Right lobe of liver (tissue), 6 donors: Measurements from ENCODE around the gene RNF11. TPM values are rescaled to one million over a fixed set of nuclear protein-coding genes. Genes with fewer than 3 reads are reported as not detected.
A peak's percentile ranks its signal among the peaks of the same experiment; 100 is the strongest.

Experiments
- ATAC-seq, 4 donors: fragments of 200-7000 bp; cut with Tn5 transposase; one replicate each; pipeline ENCODE4 v1.9.1; 2020; ENCODE audit warnings: mild to moderate bottlenecking in 4 of 4, moderate library complexity in 4 of 4
- DNase-seq, 3 donors: peaks; one replicate each; pipeline ENCODE4 v3.0.0-alpha.2; 2020
- H3K27ac ChIP-seq, 3 donors: fragments of 200-600 bp; one replicate each; pipeline ENCODE4 v1.8.0; 2022
- H3K27me3 ChIP-seq, 2 donors: fragments of 200-600 bp; one replicate each; pipeline ENCODE4 v1.8.0; 2022
- H3K36me3 ChIP-seq, 4 donors: fragments of 200-600 bp; sonication (generic) in 1 of 4; one replicate each; pipeline versions ENCODE4 v1.5.1 to v1.8.0; 2017 to 2022; ENCODE audit warnings: control low read depth in 1 of 4
- H3K4me1 ChIP-seq, 4 donors: fragments of 200-600 bp; sonication (generic) in 1 of 4; one replicate each; pipeline versions ENCODE4 v1.5.1 to v1.8.0; 2017 to 2022; ENCODE audit warnings: control low read depth in 1 of 4
- H3K4me3 ChIP-seq, 3 donors: fragments of 200-600 bp; one replicate each; pipeline ENCODE4 v1.8.0; 2022
- H3K9me3 ChIP-seq, 4 donors: fragments of 200-600 bp; sonication (generic) in 1 of 4; one replicate each; pipeline versions ENCODE4 v1.5.1 to v1.8.0; 2017 to 2022; ENCODE audit warnings: control low read depth in 1 of 4
- CTCF ChIP-seq, 4 donors: fragments of 200-600 bp in 3 of 4; fragments of 450-650 bp in 1 of 4; IDR thresholded peaks; one replicate each; pipeline versions ENCODE4 v1.5.1 to v1.8.0; 2016 to 2022; ENCODE audit warnings: antibody characterized with exemption in 4 of 4, mild to moderate bottlenecking in 2 of 4
- POLR2A ChIP-seq: fragments of 450-650 bp; IDR thresholded peaks from one replicate; pipeline ENCODE4 v1.6.1; 2017; ENCODE audit warnings: antibody characterized with exemption, mild to moderate bottlenecking
- WGBS: methylation state at CpG from one replicate; pipeline ENCODE4 v1.1.6; 2018; ENCODE audit warnings: low coverage, low lambda C conversion rate; ENCODE audit not compliant: insufficient coverage; ENCODE audit errors: missing lambda C conversion rate; 5-methylcytosine and 5-hydroxymethylcytosine counted together
- intact Hi-C, 2 donors: fragments of 100-400 bp; cut with DNase I; formaldehyde crosslinking; loops; one replicate each; pipeline versions ENCODE4 v1.11.2 to v1.14.1; 2022
- total RNA-seq, 6 experiments: library from RNA; depleted of rRNA in 2 of 6; stranded (reverse); fragments of >200 nt in 2 of 6; fragmentation: NEBNext Ultra II Directional in 3 of 6; extraction: Animal tissue kit (Norgen Biotek cat#: 25700) in 3 of 6; gene quantifications; one replicate each; pipeline versions ENCODE4 v1.1.0 to v1.2.4, GENCODE V29; 2016 to 2023
- donor health status: DM: no; HTN: yes; CAD: no.
- donor health status: DM: no; HTN: no; CAD: no.
- donor health status: DM: no; HTN: no; CAD: no.
- donor health status: DM: no; HTN: yes; CAD: no.
- donor health status: DM: no; HTN: yes; CAD: no.

RNF11 gene
- total RNA-seq, 6 experiments from 2014 or later = 35.1 to 60.1 (median 50.0) TPM

- H3K4me3 ChIP-seq = no peak overlapping the region
- DNase-seq = no peak
- peaks cover 0 to 22% (median 0%) of the 10 kb centered on the region in 4 donors for H3K4me1 ChIP-seq
- 96% methylated on average over 5 of the region's 5 CpGs for WGBS
- H3K36me3 ChIP-seq = no peaks in the 10 kb centered on the region
- no peak for TF ChIP-seq CTCF (IDR thresholded peaks at IDR 0.05)
- TF ChIP-seq POLR2A = no peak
- ATAC-seq = no peak
- H3K9me3 ChIP-seq = no peaks in the 10 kb centered on the region
- no peak overlapping the region for H3K27ac ChIP-seq
- H3K27me3 ChIP-seq = no peaks in the 10 kb centered on the region
- intact Hi-C loops = no loop called here
Observed at GRCh38 chr1:51281807-51282206, 45.7 kb downstream of the RNF11 start.

- no peak overlapping the region for H3K4me3 ChIP-seq
- no peak overlapping the region for H3K27ac ChIP-seq
- no peak for ATAC-seq
- H3K9me3 ChIP-seq = no peaks in the 10 kb centered on the region
- 89% methylated on average over 5 of the region's 5 CpGs for WGBS
- no peak for DNase-seq
- no peak for TF ChIP-seq CTCF (IDR thresholded peaks at IDR 0.05)
- no peak for TF ChIP-seq POLR2A
- H3K4me1 ChIP-seq = peaks cover 0 to 26% (median 0%) of the 10 kb centered on the region in 4 donors
- intact Hi-C loops = no loop called here
- no peaks in the 10 kb centered on the region for H3K36me3 ChIP-seq
- H3K27me3 ChIP-seq = no peaks in the 10 kb centered on the region
Observed at GRCh38 chr1:51282605-51283004, 46.5 kb downstream of the RNF11 start.

GRCh38 chr1:51283979-51284378, 47.9 kb downstream of the RNF11 start:
- intact Hi-C loops = no loop called here
- no peak overlapping the region for H3K27ac ChIP-seq
- peaks cover 0 to 36% (median 0%) of the 10 kb centered on the region in 4 donors for H3K4me1 ChIP-seq
- no peaks in the 10 kb centered on the region for H3K36me3 ChIP-seq
- no peak for TF ChIP-seq POLR2A
- no peak for TF ChIP-seq CTCF (IDR thresholded peaks at IDR 0.05)
- no peak for ATAC-seq
- H3K27me3 ChIP-seq = no peaks in the 10 kb centered on the region
- 68% methylated on average over 5 of the region's 5 CpGs for WGBS
- no peak for DNase-seq
- H3K9me3 ChIP-seq = no peaks in the 10 kb centered on the region
- no peak overlapping the region for H3K4me3 ChIP-seq

GRCh38 chr1:51284487-51284954, 48.4 kb downstream of the RNF11 start:
- H3K4me1 ChIP-seq = peaks cover 0 to 41% (median 0%) of the 10 kb centered on the region in 4 donors
- TF ChIP-seq POLR2A (no peak), CTCF (IDR thresholded peaks at IDR 0.05) (no peak)
- no peaks in the 10 kb centered on the region for H3K9me3 ChIP-seq
- no peaks in the 10 kb centered on the region for H3K36me3 ChIP-seq
- intact Hi-C loops = no loop called here
- no peak overlapping the region for H3K27ac ChIP-seq
- ATAC-seq (peak; percentile 50 to 69 (median 58)), DNase-seq (peak in 2 of 3 donors; percentile 38 to 74)
- H3K4me3 ChIP-seq = no peak overlapping the region
- no peaks in the 10 kb centered on the region for H3K27me3 ChIP-seq

- DNase-seq (no peak), ATAC-seq (no peak)
- H3K27me3 ChIP-seq = no peaks in the 10 kb centered on the region
- intact Hi-C loops = no loop called here
- 77% methylated on average over 1 of the region's 1 CpG for WGBS
- no peak for TF ChIP-seq CTCF (IDR thresholded peaks at IDR 0.05)
- TF ChIP-seq POLR2A = no peak
- H3K4me1 ChIP-seq = peaks cover 0 to 40% (median 0%) of the 10 kb centered on the region in 4 donors
- no peaks in the 10 kb centered on the region for H3K36me3 ChIP-seq
- no peak overlapping the region for H3K4me3 ChIP-seq
- no peak overlapping the region for H3K27ac ChIP-seq
- no peaks in the 10 kb centered on the region for H3K9me3 ChIP-seq
Observed at GRCh38 chr1:51285055-51285454, 49.0 kb downstream of the RNF11 start.
